Esophagus squamous epithelium (tissue), 4 donors: ENCODE measurements around the gene HENMT1.

ENCODE experiments used
- CTCF ChIP-seq, 6 experiments: fragments of 450-650 bp in 4 of 6; fragments of 200-600 bp in 2 of 6; sonication (generic) in 2 of 6; IDR thresholded peaks; one replicate each; pipeline ENCODE4 v1.5.1; 2016 to 2019; ENCODE audit warnings: antibody characterized with exemption in 6 of 6, mild to moderate bottlenecking in 4 of 6, moderate library complexity in 4 of 6
- POLR2A ChIP-seq, 4 donors: fragments of 450-650 bp; IDR thresholded peaks; one replicate each; pipeline ENCODE4 v1.6.1; 2017; ENCODE audit warnings: antibody characterized with exemption in 4 of 4, mild to moderate bottlenecking in 4 of 4, moderate library complexity in 3 of 4

- TF ChIP-seq CTCF (IDR thresholded peaks at IDR 0.05) (no peak), POLR2A (IDR thresholded peaks at IDR 0.05) (no peak)
Observed at GRCh38 chr1:108628665-108629064, 32.2 kb downstream of the HENMT1 start.
